ENCODE data around the gene GABARAPL1.
A peak's percentile ranks its signal among the peaks of the same experiment; 100 is the strongest.

The GABARAPL1 gene

GRCh38 chr12:10179776-10180181 is 32.9 kb upstream of the GABARAPL1 start:
- H3K27me3 ChIP-seq (ENCODE audit: insufficient read depth, poor library complexity, severe bottlenecking), result no peaks in the 10 kb centered on the region
- H3K27ac ChIP-seq (replicated peaks), result no peak overlapping the region
- no peak for DNase-seq (ENCODE audit: low read depth in 1 of 2, low spot score in 1 of 2)
- no peak overlapping the region for H3K4me3 ChIP-seq (replicated peaks; ENCODE audit: insufficient read depth, low read length)
- no peak for TF ChIP-seq GABPA (IDR thresholded peaks at IDR 0.05; ENCODE audit: low read depth)
- no peak for TF ChIP-seq SPI1 (IDR thresholded peaks at IDR 0.05; ENCODE audit: borderline replicate concordance, low read depth)
- TF ChIP-seq POLR2AphosphoS5 (IDR thresholded peaks at IDR 0.05; ENCODE audit: low read depth), result no peak
- TF ChIP-seq REST (IDR thresholded peaks at IDR 0.05; ENCODE audit: insufficient replicate concordance, low read depth), result no peak
- no peak for TF ChIP-seq CTCF (IDR thresholded peaks at IDR 0.05; ENCODE audit: insufficient read depth, low read length)

- Histone ChIP-seq H3K27me3 (ENCODE audit: insufficient read depth, poor library complexity, severe bottlenecking) (no peaks in the 10 kb centered on the region), H3K27ac (replicated peaks) (peak overlapping the region; percentile 80), H3K4me3 (replicated peaks; ENCODE audit: insufficient read depth, low read length) (no peak overlapping the region)
- DNase-seq (ENCODE audit: low read depth in 1 of 2, low spot score in 1 of 2), result peak in 1 of 2 experiments; percentile 32
- TF ChIP-seq REST (IDR thresholded peaks at IDR 0.05; ENCODE audit: insufficient replicate concordance, low read depth) (no peak), SPI1 (IDR thresholded peaks at IDR 0.05; ENCODE audit: borderline replicate concordance, low read depth) (no peak), CTCF (IDR thresholded peaks at IDR 0.05; ENCODE audit: insufficient read depth, low read length) (no peak), GABPA (IDR thresholded peaks at IDR 0.05; ENCODE audit: low read depth) (no peak), POLR2AphosphoS5 (IDR thresholded peaks at IDR 0.05; ENCODE audit: low read depth) (no peak)
These were observed 30.2 kb upstream of the GABARAPL1 start for GRCh38 chr12:10182354-10183049.

GRCh38 chr12:10184261-10184843 is 28.3 kb upstream of the GABARAPL1 start:
- no peaks in the 10 kb centered on the region for H3K27me3 ChIP-seq (ENCODE audit: insufficient read depth, poor library complexity, severe bottlenecking)
- H3K4me3 ChIP-seq (replicated peaks; ENCODE audit: insufficient read depth, low read length), result no peak overlapping the region
- TF ChIP-seq POLR2AphosphoS5 (IDR thresholded peaks at IDR 0.05; ENCODE audit: low read depth) (peak; percentile 38; the same call in 1 of the 2 replicates), CTCF (IDR thresholded peaks at IDR 0.05; ENCODE audit: insufficient read depth, low read length) (no peak)
- DNase-seq (ENCODE audit: low read depth in 1 of 2, low spot score in 1 of 2), result peak in 1 of 2 experiments; percentile 70
- H3K27ac ChIP-seq (replicated peaks), result peak overlapping the region; percentile 80

Measured in HL-60 (cell line).